Measurements from ENCODE around the gene HSPA1A.

GRCh38 chr6:31865205-31866118 lies 50.1 kb downstream of the HSPA1A start:
- TF ChIP-seq CTCF (IDR thresholded peaks at IDR 0.05; ENCODE audit: low read depth, low read length) (no peak), MYC (IDR thresholded peaks at IDR 0.05; ENCODE audit: low read depth, low read length) (no peak), POLR2A (IDR thresholded peaks at IDR 0.05; ENCODE audit: extremely low read depth, insufficient read length) (no peak)
